ENCODE data around the gene TEX26.

Gene TEX26

GRCh38 chr13:30978981-30979956 lies 46.8 kb downstream of the TEX26 start:
- Mint-ChIP-seq H3K9me3 (no peaks in the 10 kb centered on the region), H3K27me3 (peaks cover 36% of the 10 kb centered on the region)
- peak; percentile 61 for DNase-seq

GRCh38 chr13:30982506-30982905 lies 50.0 kb downstream of the TEX26 start:
- CTCF ChIA-PET, result no interaction called here
- Mint-ChIP-seq H3K4me3 (no peak overlapping the region), H3K36me3 (no peaks in the 10 kb centered on the region), H3K27ac (no peak overlapping the region), H3K27me3 (peaks cover 26% of the 10 kb centered on the region), H3K9me3 (no peaks in the 10 kb centered on the region), H3K4me1 (no peaks in the 10 kb centered on the region)
- DNase-seq, result no peak

More at GRCh38 chr13:30978981-30979956, 46.8 kb downstream of the TEX26 start:
- CTCF ChIA-PET, result interaction anchor here (0.6 to 2.9 kb wide), 16 partner anchors 9 to 445 kb away, joined by 3 to 47 read pairs (median 5); no protein-coding TSS in a partner anchor
- H3K36me3 Mint-ChIP-seq, result no peaks in the 10 kb centered on the region
- H3K4me3 Mint-ChIP-seq, result no peak overlapping the region
- H3K27ac Mint-ChIP-seq, result no peak overlapping the region
- no peaks in the 10 kb centered on the region for H3K4me1 Mint-ChIP-seq

DNA sequence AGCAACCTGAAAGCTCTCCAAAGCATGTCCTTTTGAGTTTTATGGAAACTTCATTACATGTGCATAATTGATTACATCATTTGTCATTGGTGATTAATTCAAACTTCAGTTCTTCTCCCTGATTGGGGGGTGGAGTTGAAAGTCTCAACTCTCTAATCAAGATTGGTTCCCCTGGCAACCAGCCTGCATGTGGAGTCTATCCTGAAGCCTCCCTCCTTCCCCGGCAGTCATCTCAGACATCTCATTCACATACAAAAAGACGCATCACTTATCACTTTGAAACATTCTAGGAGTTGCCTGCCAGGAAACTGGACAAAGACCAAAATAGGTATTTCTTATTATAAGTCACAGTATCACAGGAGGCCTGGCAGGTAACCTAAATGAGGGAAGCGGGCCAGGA lies 50.5 kb downstream of the TEX26 start:
- H3K27me3 Mint-ChIP-seq, result peaks cover 26% of the 10 kb centered on the region
- no peaks in the 10 kb centered on the region for H3K9me3 Mint-ChIP-seq
- DNase-seq, result no peak
- no peaks in the 10 kb centered on the region for H3K36me3 Mint-ChIP-seq
- no peaks in the 10 kb centered on the region for H3K4me1 Mint-ChIP-seq
- no peak overlapping the region for H3K4me3 Mint-ChIP-seq
- H3K27ac Mint-ChIP-seq, result no peak overlapping the region
- CTCF ChIA-PET, result no interaction called here

DNA sequence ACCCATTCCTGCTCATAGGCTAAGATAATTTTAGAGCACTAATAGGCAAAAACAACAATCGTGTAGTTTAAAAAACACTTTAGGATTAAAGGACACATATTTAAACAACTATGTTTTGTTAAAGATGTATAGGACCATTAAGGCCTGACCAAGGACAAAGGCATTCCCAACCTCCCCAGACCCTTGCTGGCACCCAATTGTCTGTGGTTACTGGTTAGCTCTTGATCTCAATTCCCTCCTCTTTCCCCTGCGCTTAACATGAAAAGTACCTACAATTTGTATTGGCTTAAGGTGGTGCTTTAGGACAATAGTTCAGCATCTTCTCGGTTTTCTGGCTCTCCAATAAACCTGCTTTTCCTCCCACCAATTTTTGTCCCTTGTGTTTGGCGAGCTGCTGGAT lies 51.0 kb downstream of the TEX26 start:
- no peak overlapping the region for H3K4me3 Mint-ChIP-seq
- H3K4me1 Mint-ChIP-seq, result no peaks in the 10 kb centered on the region
- H3K27me3 Mint-ChIP-seq, result peaks cover 25% of the 10 kb centered on the region
- no peak overlapping the region for H3K27ac Mint-ChIP-seq
- H3K36me3 Mint-ChIP-seq, result no peaks in the 10 kb centered on the region
- no peak for DNase-seq
- CTCF ChIA-PET, result no interaction called here
- H3K9me3 Mint-ChIP-seq, result no peaks in the 10 kb centered on the region

- Mint-ChIP-seq H3K27ac (no peak overlapping the region), H3K36me3 (no peaks in the 10 kb centered on the region), H3K4me3 (no peak overlapping the region), H3K9me3 (no peaks in the 10 kb centered on the region), H3K4me1 (no peaks in the 10 kb centered on the region), H3K27me3 (peaks cover 15% of the 10 kb centered on the region)
- CTCF ChIA-PET, result interaction anchor here (1.6 kb wide), 1 partner anchor 60 kb away, joined by 3 read pairs; no protein-coding TSS in a partner anchor
- no peak for DNase-seq
Observed at GRCh38 chr13:30984620-30985019, 52.2 kb downstream of the TEX26 start.

DNA sequence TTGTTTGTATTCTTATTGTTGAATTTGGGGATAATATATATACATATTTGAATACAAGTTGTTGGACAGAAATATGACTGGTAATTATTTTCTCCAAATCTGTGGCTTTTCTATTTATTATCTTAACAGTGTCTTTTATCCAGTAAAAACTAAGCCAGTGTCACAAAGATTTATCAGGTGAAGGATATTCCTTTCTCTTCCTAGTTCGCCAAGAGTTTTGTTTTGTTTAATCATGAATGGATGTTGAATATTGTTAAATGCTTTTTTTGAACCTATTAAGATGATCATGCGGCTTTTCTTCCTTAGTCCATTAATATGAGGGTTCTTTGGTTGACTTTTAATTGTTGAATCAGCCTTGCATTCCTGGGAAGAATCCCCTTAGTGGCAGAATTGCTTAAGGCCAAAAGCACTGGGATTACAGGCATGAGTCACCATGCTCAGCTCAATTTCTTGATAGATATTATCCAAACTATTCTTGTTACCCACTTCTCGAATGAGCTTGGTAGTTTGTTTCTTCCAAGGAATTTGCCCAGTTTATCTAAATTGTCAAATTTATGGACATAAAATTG lies 53.3 kb downstream of the TEX26 start:
- Mint-ChIP-seq H3K4me3 (no peak overlapping the region), H3K27ac (no peak overlapping the region), H3K9me3 (no peaks in the 10 kb centered on the region), H3K4me1 (no peaks in the 10 kb centered on the region), H3K27me3 (peaks cover 10% of the 10 kb centered on the region), H3K36me3 (no peaks in the 10 kb centered on the region)
- no peak for DNase-seq
- CTCF ChIA-PET, result interaction anchor here (1.6 kb wide), 1 partner anchor 59 kb away, joined by 3 read pairs; no protein-coding TSS in a partner anchor

- no peak for DNase-seq
- CTCF ChIA-PET, result no interaction called here
- Mint-ChIP-seq H3K4me1 (no peaks in the 10 kb centered on the region), H3K4me3 (no peak overlapping the region), H3K27ac (no peak overlapping the region), H3K27me3 (peaks cover 8% of the 10 kb centered on the region), H3K36me3 (no peaks in the 10 kb centered on the region), H3K9me3 (no peaks in the 10 kb centered on the region)
Observed at GRCh38 chr13:30991184-30991583, 58.7 kb downstream of the TEX26 start.

GRCh38 chr13:30991922-30992321 lies 59.5 kb downstream of the TEX26 start:
- no peak for DNase-seq
- no peak overlapping the region for H3K27ac Mint-ChIP-seq
- H3K4me3 Mint-ChIP-seq, result no peak overlapping the region
- H3K36me3 Mint-ChIP-seq, result no peaks in the 10 kb centered on the region
- no peaks in the 10 kb centered on the region for H3K4me1 Mint-ChIP-seq
- H3K27me3 Mint-ChIP-seq, result peaks cover 8% of the 10 kb centered on the region
- CTCF ChIA-PET, result no interaction called here
- no peaks in the 10 kb centered on the region for H3K9me3 Mint-ChIP-seq

DNA sequence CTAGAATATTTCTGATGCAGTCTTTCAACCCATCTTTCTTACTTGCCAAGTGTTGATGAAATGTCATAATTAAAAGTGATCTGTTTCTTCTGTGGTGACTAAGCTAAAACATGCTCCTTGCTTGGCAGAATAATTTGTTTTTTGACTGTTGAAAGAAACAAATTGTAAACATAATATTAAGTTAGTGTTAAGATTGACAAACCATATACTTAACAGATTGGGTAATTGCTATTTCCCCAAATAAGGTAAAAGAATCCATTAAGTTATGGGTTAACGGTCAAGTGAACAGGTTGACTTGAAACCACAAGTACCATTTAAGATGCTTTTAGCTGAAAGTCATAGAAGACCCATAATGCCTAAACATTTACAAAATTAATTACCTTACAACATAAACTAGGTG lies 62.9 kb downstream of the TEX26 start:
- H3K4me3 Mint-ChIP-seq, result no peak overlapping the region
- no peaks in the 10 kb centered on the region for H3K36me3 Mint-ChIP-seq
- DNase-seq, result no peak
- H3K27ac Mint-ChIP-seq, result no peak overlapping the region
- no peaks in the 10 kb centered on the region for H3K4me1 Mint-ChIP-seq
- CTCF ChIA-PET, result interaction anchor here (0.7 kb wide), 1 partner anchor 16 kb away, joined by 4 read pairs; no protein-coding TSS in a partner anchor
- peaks cover 16% of the 10 kb centered on the region for H3K27me3 Mint-ChIP-seq
- no peaks in the 10 kb centered on the region for H3K9me3 Mint-ChIP-seq

DNA sequence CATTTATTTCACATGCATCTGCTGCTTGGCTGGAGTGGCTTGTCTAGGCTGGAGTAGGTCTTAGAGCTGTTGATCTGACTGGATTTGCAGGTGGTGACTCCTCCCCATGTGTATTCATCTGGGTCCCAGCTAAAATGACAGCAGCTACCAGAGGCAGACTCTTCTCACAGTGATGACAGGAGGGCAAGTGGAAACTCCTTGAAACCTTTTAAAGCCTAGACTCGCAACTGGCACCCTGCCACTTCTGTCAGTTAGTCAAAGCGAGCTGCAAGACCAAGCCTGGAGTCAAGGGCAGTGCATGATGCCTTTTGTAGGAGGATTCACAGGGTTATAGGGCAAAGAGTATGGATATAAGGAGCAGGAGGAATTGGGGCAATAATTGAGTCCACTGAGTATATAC lies 65.2 kb downstream of the TEX26 start:
- Mint-ChIP-seq H3K27me3 (peaks cover 28% of the 10 kb centered on the region), H3K4me1 (no peaks in the 10 kb centered on the region), H3K9me3 (no peaks in the 10 kb centered on the region), H3K4me3 (no peak overlapping the region), H3K36me3 (no peaks in the 10 kb centered on the region), H3K27ac (no peak overlapping the region)
- CTCF ChIA-PET, result interaction anchor here (0.6 to 1.4 kb wide), 2 partner anchors 18 to 47 kb away, joined by 3 read pairs; no protein-coding TSS in a partner anchor
- DNase-seq, result no peak

- Mint-ChIP-seq H3K9me3 (no peaks in the 10 kb centered on the region), H3K4me1 (no peaks in the 10 kb centered on the region), H3K27me3 (peaks cover 24% of the 10 kb centered on the region), H3K4me3 (no peak overlapping the region), H3K36me3 (no peaks in the 10 kb centered on the region), H3K27ac (no peak overlapping the region)
- no peak for DNase-seq
- CTCF ChIA-PET, result interaction anchor here (0.7 to 1.4 kb wide), 2 partner anchors 46 to 441 kb away, joined by 3 read pairs; no protein-coding TSS in a partner anchor
Observed at GRCh38 chr13:30998136-30999088, 66.0 kb downstream of the TEX26 start.

DNA sequence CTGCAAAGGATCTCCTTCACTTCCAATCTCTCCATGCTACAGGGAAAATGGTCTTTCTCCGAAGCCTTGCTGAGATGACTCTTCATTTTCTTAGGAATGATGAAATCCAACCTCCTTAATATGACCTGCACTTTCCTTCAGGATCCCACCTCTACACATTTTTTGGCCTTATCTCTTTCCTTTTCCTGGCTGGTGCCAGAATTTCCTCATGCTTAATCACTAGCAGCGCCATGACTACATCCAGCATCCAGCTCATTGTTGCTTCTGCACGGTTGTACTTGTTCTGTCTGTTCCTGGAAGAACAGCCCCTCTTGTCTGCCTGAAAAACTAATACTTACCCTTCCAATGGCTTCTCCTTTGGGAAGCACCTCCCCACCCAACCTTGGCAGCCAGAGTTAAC lies 68.4 kb downstream of the TEX26 start:
- Mint-ChIP-seq H3K27ac (no peak overlapping the region), H3K36me3 (no peaks in the 10 kb centered on the region), H3K4me1 (no peaks in the 10 kb centered on the region), H3K27me3 (peaks cover 31% of the 10 kb centered on the region), H3K4me3 (no peak overlapping the region), H3K9me3 (no peaks in the 10 kb centered on the region)
- CTCF ChIA-PET, result no interaction called here
- DNase-seq, result no peak

GRCh38 chr13:31001647-31002046 lies 69.2 kb downstream of the TEX26 start:
- H3K36me3 Mint-ChIP-seq, result no peaks in the 10 kb centered on the region
- peaks cover 31% of the 10 kb centered on the region for H3K27me3 Mint-ChIP-seq
- H3K4me1 Mint-ChIP-seq, result no peaks in the 10 kb centered on the region
- CTCF ChIA-PET, result interaction anchor here (0.6 kb wide), 1 partner anchor 131 kb away, joined by 3 read pairs; no protein-coding TSS in a partner anchor
- no peaks in the 10 kb centered on the region for H3K9me3 Mint-ChIP-seq
- H3K27ac Mint-ChIP-seq, result no peak overlapping the region
- DNase-seq, result no peak
- H3K4me3 Mint-ChIP-seq, result no peak overlapping the region

- H3K9me3 Mint-ChIP-seq, result no peaks in the 10 kb centered on the region
- no peak overlapping the region for H3K27ac Mint-ChIP-seq
- CTCF ChIA-PET, result no interaction called here
- DNase-seq, result no peak
- peaks cover 39% of the 10 kb centered on the region for H3K27me3 Mint-ChIP-seq
- H3K36me3 Mint-ChIP-seq, result no peaks in the 10 kb centered on the region
- no peak overlapping the region for H3K4me3 Mint-ChIP-seq
- H3K4me1 Mint-ChIP-seq, result no peaks in the 10 kb centered on the region
Observed at GRCh38 chr13:31005066-31005465, 72.6 kb downstream of the TEX26 start.

Data from activated naive CD4-positive, alpha-beta T cell treated with anti-CD3 and anti-CD28 coated beads, Interleukin-2, amount 10 ng/mL, durations not matched to agents 7 days and 5 days (primary cell).